ENCODE results near the gene GGA1.

DNA sequence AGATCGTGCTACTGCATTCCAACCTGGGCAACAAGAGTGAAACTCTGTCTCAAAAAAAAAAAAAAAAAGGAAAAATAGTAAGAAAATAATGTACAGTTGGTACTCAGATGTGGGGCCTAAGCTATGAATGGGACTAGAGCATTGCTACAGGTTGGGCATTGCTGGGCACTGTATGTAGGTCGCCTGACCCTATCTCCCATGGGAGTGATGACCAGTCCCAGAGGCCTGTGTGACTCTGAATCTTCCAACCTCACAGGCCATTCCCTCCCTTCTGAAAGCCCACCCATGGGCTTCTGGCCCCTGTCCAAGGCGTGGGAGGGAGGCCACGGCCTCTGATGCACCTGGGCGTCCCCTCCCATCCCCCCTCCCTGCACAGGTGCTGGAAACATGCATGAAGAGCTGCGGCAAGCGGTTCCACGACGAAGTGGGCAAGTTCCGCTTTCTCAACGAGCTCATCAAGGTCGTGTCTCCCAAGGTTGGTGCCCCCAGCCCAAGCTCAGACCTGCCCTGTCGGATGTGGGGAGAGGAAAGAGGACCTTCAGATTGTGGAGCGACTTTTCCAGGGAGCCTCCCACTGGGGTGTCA, 9.5 kb downstream of the GGA1 start:
- TF ChIP-seq CTCF (IDR thresholded peaks at IDR 0.05) (no peak), FOXJ3 (CRISPR knock-in tag; IDR thresholded peaks at IDR 0.05) (no peak), JUND (IDR thresholded peaks at IDR 0.05) (no peak)
- TF ChIP-seq, protein P1, sequence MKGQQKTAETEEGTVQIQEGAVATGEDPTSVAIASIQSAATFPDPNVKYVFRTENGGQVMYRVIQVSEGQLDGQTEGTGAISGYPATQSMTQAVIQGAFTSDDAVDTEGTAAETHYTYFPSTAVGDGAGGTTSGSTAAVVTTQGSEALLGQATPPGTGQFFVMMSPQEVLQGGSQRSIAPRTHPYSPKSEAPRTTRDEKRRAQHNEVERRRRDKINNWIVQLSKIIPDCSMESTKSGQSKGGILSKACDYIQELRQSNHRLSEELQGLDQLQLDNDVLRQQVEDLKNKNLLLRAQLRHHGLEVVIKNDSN (IDR thresholded peaks at IDR 0.05; ENCODE audit: borderline replicate concordance, low read depth), result no peak
